ENCODE measurements around the gene CREBBP.

GRCh38 chr16:3889059-3889458 is 8.5 kb upstream of the CREBBP start:
- TF ChIP-seq, protein P1, sequence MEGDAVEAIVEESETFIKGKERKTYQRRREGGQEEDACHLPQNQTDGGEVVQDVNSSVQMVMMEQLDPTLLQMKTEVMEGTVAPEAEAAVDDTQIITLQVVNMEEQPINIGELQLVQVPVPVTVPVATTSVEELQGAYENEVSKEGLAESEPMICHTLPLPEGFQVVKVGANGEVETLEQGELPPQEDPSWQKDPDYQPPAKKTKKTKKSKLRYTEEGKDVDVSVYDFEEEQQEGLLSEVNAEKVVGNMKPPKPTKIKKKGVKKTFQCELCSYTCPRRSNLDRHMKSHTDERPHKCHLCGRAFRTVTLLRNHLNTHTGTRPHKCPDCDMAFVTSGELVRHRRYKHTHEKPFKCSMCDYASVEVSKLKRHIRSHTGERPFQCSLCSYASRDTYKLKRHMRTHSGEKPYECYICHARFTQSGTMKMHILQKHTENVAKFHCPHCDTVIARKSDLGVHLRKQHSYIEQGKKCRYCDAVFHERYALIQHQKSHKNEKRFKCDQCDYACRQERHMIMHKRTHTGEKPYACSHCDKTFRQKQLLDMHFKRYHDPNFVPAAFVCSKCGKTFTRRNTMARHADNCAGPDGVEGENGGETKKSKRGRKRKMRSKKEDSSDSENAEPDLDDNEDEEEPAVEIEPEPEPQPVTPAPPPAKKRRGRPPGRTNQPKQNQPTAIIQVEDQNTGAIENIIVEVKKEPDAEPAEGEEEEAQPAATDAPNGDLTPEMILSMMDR (IDR thresholded peaks at IDR 0.05) = no peak
- TF ChIP-seq POLR2A (IDR thresholded peaks at IDR 0.05) (no peak), EP300 (IDR thresholded peaks at IDR 0.05) (no peak)
